HUES6 (cell line): ENCODE results near the gene GP1BA.

Experiments used
- H3K27ac ChIP-seq: 2 replicates; pipeline ENCODE4 v1.7.0; 2013; ENCODE audit warnings: low read depth, mild to moderate bottlenecking, low read length, inconsistent platforms
- H3K27me3 ChIP-seq: 2 replicates; pipeline ENCODE4 v1.6.1; 2013; ENCODE audit warnings: low read length; ENCODE audit not compliant: control insufficient read depth, insufficient read depth
- H3K36me3 ChIP-seq: 2 replicates; pipeline ENCODE4 v1.6.1; 2013; ENCODE audit warnings: low read length; ENCODE audit not compliant: control insufficient read depth, insufficient read depth
- H3K4me1 ChIP-seq: 2 replicates; pipeline ENCODE4 v1.6.1; 2013; ENCODE audit warnings: low read length; ENCODE audit not compliant: control insufficient read depth, insufficient read depth
- H3K4me3 ChIP-seq: 2 replicates; pipeline ENCODE4 v1.5.1; 2013; ENCODE audit warnings: low read depth, low read length
- H3K9ac ChIP-seq: one replicate; pipeline ENCODE4 v1.6.1; 2013; ENCODE audit warnings: mild to moderate bottlenecking, low read length
- H3K9me3 ChIP-seq: 2 replicates; pipeline ENCODE4 v1.6.1; 2013; ENCODE audit warnings: low read depth, low read length; ENCODE audit not compliant: control insufficient read depth, insufficient read depth

GP1BA gene

GRCh38 chr17:4947010-4947410, 14.9 kb downstream of the GP1BA start:
- Histone ChIP-seq H3K4me1 (peaks cover 42% of the 10 kb centered on the region), H3K27ac (peak overlapping the region; percentile 30; the same call in 1 of the 2 replicates), H3K27me3 (no peaks in the 10 kb centered on the region), H3K9ac (peak overlapping the region; percentile 80), H3K4me3 (peak overlapping the region; percentile 95), H3K9me3 (no peaks in the 10 kb centered on the region), H3K36me3 (peaks cover 58% of the 10 kb centered on the region)

DNA sequence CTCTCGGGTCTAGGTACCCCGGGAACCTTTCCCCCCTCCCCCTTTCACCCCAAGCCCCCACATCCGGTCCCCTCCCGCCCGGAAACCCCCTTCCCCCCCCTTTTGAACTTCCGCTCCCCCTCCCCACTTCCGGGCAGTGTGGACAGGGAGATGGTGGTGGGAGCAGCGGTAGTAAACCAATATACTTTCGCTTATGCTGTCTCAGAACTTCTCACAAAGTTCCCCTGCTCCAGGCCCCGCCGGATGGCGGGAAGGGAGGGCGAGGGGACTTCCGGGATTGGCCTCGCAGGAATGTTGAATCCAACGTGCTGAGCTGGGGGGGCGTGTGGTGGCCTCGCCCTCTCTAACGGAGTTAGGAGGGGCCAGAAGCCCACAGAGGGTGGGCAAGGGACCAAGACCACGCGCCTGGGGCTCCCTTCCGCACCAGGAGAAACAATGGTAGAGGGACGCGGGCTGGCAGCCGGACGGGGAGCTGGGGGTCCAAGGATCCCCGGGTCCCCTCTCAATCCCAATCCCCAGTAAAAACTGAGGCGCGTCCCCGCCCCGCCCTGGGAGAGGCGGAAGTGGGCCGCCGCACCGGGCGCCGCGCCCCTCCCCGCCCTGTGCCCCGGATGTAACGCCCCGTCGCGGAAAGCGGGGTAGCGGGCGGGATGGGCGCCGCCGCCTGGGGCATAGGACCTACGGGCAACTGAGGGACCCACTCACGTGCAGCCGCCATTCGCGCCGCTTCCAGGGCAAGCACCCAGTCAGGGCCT, 15.5 kb downstream of the GP1BA start:
- H3K36me3 ChIP-seq: peaks cover 53% of the 10 kb centered on the region
- H3K9me3 ChIP-seq: no peaks in the 10 kb centered on the region
- H3K27ac ChIP-seq: peak overlapping the region; percentile 99
- H3K4me1 ChIP-seq: peaks cover 43% of the 10 kb centered on the region
- peak overlapping the region; percentile 100 for H3K9ac ChIP-seq
- H3K27me3 ChIP-seq: no peaks in the 10 kb centered on the region
- peak overlapping the region; percentile 95 for H3K4me3 ChIP-seq

- no peaks in the 10 kb centered on the region for H3K9me3 ChIP-seq
- H3K27me3 ChIP-seq: no peaks in the 10 kb centered on the region
- peak within 1 kb of the TSS; percentile 95 for H3K4me3 ChIP-seq
- H3K36me3 ChIP-seq: peaks cover 45% of the 10 kb centered on the region
- peak within 1 kb of the TSS; percentile 99 for H3K27ac ChIP-seq
- H3K9ac ChIP-seq: peak within 1 kb of the TSS; percentile 100
- H3K4me1 ChIP-seq: peaks cover 49% of the 10 kb centered on the region
Observed at GRCh38 chr17:4948166-4948930, 16.3 kb downstream of the GP1BA start, which contains the start of gene PFN1. PFN1 (minus strand) TSS chr17:4948530; CDS start chr17:4948394, 136 bp downstream.

DNA sequence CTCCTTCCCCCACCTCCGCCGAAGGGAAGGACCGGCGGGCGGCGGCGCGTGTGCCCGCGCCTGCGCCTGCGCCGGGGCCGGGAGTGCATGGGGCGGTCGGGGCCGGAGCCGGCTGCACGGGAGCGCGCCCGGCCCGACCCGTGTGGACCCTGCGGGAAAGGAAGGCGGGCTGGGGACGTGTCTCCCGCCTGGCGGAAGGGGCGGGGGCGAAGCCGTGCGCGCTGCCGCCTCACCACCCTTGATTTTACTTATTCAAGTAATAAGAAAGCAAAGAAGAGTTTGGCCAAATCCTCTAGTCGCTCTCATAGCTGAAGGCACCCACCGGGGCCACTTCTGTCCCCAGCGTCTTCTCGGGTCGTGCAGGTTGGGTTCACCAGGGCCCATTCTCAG, 16.8 kb downstream of the GP1BA start:
- Histone ChIP-seq H3K36me3 (peaks cover 39% of the 10 kb centered on the region), H3K4me1 (peaks cover 55% of the 10 kb centered on the region), H3K9me3 (no peaks in the 10 kb centered on the region), H3K27ac (peak overlapping the region; percentile 99), H3K9ac (peak overlapping the region; percentile 96), H3K27me3 (no peaks in the 10 kb centered on the region), H3K4me3 (peak overlapping the region; percentile 95)

DNA sequence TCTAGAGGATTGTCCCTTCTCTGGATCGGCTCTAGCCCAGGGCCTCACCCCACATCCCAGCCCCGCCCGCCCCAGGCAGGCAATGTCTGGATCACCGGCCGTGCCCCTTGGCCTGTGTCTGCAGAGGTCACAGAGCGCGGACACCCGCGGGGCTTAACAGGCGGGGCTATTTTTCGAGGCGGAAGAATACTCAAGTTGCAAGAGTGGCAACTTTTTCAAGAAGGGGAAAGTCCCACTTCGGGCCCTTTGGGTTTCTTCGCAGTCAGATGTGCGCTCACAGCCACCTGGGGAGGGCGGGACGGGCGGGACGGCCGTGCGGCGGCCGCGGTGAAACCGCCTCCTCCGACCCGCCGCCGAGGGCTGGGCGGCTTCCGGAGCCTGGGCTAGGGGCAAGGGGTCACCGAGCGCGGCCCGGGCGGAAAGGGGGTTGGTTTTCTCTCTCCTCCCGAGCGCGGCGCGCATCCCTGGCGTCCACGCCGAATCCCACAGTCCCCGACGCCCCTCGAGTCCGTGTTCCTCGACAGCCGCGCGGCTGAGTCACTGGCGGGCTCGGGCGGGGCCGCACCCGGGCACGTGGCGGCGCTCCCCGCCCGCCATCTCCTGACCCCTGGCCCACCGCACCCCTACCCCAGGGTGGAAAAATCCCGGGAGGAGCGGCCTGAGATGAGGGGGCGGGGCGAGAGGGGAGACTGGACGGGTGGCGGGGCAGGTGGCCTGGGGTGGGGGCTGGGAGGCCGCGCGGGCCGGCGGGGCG, 17.4 kb downstream of the GP1BA start:
- H3K27me3 ChIP-seq: no peaks in the 10 kb centered on the region
- peaks cover 53% of the 10 kb centered on the region for H3K4me1 ChIP-seq
- H3K36me3 ChIP-seq: peaks cover 34% of the 10 kb centered on the region
- H3K27ac ChIP-seq: peak overlapping the region; percentile 99
- H3K9ac ChIP-seq: peak overlapping the region; percentile 96
- peak overlapping the region; percentile 95 for H3K4me3 ChIP-seq
- no peaks in the 10 kb centered on the region for H3K9me3 ChIP-seq

GRCh38 chr17:4950075-4950745, 18.1 kb downstream of the GP1BA start:
- Histone ChIP-seq H3K36me3 (peaks cover 27% of the 10 kb centered on the region), H3K27me3 (no peaks in the 10 kb centered on the region), H3K9me3 (no peaks in the 10 kb centered on the region), H3K27ac (peak overlapping the region; percentile 99), H3K4me3 (peak overlapping the region; percentile 65), H3K9ac (peak overlapping the region; percentile 86), H3K4me1 (peaks cover 46% of the 10 kb centered on the region)

DNA sequence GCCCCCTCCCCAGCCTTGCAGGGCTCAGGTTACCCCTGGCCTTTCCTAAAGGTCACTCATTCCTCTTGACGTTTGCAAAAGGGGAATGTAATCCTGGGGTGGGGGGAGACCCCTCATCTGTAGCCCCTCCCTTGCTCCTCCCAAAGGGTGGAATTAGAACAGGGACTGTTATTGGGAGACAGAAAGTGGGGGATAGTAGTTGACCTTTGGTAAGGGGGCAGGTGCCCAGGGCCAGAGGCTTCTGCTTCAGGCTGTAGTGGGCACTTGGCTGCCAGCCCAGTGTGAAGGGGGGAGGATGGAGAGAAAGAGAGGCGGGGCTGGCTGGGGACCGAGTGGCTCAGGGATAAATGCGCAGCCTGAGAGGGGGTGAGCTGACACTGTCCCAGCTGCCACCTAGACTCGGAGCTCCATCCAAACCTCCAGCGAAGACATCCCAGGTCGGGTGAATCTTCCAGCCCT, 18.7 kb downstream of the GP1BA start, which contains the start of gene ENO3:
Gene ENO3 (plus strand): TSS at position 374 of the 459 bp plus-strand sequence. CDS start 711 bp downstream, outside the sequence.
- peak within 1 kb of the TSS; percentile 65 for H3K4me3 ChIP-seq
- H3K9me3 ChIP-seq: no peaks in the 10 kb centered on the region
- peak within 1 kb of the TSS; percentile 86 for H3K9ac ChIP-seq

DNA sequence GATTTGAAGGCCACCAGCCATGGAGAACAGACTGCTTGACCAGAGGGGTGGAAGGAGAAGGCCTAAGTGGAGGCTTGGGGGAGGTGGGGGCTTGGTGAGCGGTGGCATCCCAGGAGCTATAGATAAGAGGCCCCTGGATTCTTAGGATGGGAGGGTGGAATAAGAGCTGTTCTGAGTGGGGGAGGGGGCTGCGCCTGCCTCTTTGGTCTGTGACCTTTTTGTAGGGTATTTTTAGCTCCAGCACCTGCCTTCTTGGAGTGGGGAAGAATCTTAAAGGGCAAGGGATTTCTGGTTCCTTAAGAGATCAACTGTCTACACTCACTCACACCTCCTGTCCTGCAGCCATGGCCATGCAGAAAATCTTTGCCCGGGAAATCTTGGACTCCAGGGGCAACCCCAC, 19.4 kb downstream of the GP1BA start:
- Histone ChIP-seq H3K4me3 (peak overlapping the region; percentile 65), H3K9me3 (no peaks in the 10 kb centered on the region), H3K36me3 (peaks cover 14% of the 10 kb centered on the region), H3K27me3 (no peaks in the 10 kb centered on the region), H3K4me1 (peaks cover 35% of the 10 kb centered on the region), H3K27ac (no peak overlapping the region), H3K9ac (peak overlapping the region; percentile 86)

More for the DNA sequence above, 18.7 kb downstream of the GP1BA start, which contains the start of gene ENO3:
- peak within 1 kb of the TSS; percentile 99 for H3K27ac ChIP-seq
- peaks cover 41% of the 10 kb centered on the region for H3K4me1 ChIP-seq
- H3K27me3 ChIP-seq: no peaks in the 10 kb centered on the region
- H3K36me3 ChIP-seq: peaks cover 21% of the 10 kb centered on the region

- H3K4me1 ChIP-seq: peaks cover 31% of the 10 kb centered on the region
- H3K27me3 ChIP-seq: no peaks in the 10 kb centered on the region
- no peaks in the 10 kb centered on the region; the same call in 1 of the 2 replicates for H3K36me3 ChIP-seq
- H3K9me3 ChIP-seq: no peaks in the 10 kb centered on the region
- H3K27ac ChIP-seq: no peak overlapping the region
- peak overlapping the region; percentile 38 for H3K9ac ChIP-seq
- H3K4me3 ChIP-seq: no peak overlapping the region
Observed at GRCh38 chr17:4953451-4953961, 21.4 kb downstream of the GP1BA start.

DNA sequence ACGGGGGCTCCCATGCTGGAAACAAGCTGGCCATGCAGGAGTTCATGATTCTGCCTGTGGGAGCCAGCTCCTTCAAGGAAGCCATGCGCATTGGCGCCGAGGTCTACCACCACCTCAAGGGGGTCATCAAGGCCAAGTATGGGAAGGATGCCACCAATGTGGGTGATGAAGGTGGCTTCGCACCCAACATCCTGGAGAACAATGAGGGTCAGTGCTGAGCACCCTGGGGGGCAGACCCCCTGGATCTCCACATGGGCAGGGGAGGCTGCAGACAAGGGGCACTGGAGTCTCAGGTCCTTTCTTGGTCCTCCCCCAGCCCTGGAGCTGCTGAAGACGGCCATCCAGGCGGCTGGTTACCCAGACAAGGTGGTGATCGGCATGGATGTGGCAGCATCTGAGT, 23.0 kb downstream of the GP1BA start:
- peaks cover 40% of the 10 kb centered on the region for H3K4me1 ChIP-seq
- no peak overlapping the region for H3K27ac ChIP-seq
- no peak overlapping the region for H3K4me3 ChIP-seq
- H3K27me3 ChIP-seq: no peaks in the 10 kb centered on the region
- H3K36me3 ChIP-seq: peaks cover 11% of the 10 kb centered on the region
- H3K9me3 ChIP-seq: no peaks in the 10 kb centered on the region
- no peak overlapping the region for H3K9ac ChIP-seq
